Measurements from ENCODE around the gene CLDND2.

CLDND2 gene

GRCh38 chr19:51380379-51380778 lies 11.6 kb upstream of the CLDND2 start:
- DNase-seq = no peak

- DNase-seq = no peak
Observed at GRCh38 chr19:51377422-51377821, 8.6 kb upstream of the CLDND2 start.

GRCh38 chr19:51375504-51376221 lies 6.9 kb upstream of the CLDND2 start:
- DNase-seq = no peak

- peak; percentile 31 for DNase-seq
Observed at GRCh38 chr19:51372649-51373504, 4.1 kb upstream of the CLDND2 start, which contains the start of gene NKG7. Gene NKG7 (minus strand): TSS chr19:51372654. CDS start chr19:51372535, 119 bp downstream.

DNA sequence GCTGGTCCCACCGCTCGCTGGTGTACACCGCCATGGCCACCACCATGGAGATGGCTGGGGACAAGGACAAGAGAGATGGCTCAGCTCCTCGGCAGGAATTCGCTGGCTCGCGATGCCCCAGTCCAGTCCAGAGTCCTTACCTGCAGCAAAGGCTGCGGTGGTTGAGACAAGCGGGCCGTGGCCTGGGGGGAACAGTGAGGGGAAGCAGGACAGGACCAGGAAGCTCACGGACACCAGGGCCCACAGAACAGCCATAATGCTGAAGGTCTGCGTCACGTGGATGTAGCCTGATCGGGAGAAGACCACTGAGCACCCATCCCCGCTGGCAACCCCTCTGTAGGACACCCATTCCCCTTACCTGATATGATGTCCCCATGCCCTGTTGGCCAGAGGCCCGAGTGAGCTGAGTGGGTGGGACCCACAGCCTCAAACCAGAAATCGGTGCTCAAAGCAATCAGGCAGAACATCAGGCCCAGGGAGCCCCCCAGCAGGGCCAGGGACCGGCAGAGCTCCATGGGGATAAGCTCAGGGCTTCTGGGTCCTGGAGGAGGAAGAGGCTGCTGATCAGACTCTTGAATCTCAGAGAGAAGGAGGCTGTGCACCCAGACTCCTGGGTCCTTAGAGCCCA lies 3.3 kb upstream of the CLDND2 start:
- DNase-seq = no peak

DNA sequence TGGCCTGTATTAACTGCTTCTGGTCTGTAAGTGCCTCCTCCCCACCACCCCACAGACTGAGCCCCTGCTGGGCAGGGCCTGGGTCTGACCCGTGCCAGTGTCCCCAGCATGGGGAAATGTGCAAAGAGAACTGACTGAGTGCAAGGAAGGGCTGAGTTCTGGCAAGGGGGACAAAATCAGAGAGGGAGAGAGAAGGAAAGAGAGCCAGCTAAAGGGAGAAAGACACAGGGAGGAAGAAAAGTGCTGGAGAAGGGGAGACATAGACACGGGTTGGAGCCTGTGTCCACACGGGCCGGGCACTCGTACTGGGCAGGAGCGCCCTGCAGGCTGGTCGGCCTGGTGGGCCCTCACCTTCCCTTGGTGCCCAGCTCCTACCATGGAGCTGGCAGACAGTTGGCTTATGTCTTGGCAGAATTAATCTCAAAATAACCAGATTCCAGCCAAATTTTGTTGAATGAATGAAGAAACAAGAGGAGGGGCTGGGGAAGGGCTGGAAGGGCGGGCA lies 2.4 kb upstream of the CLDND2 start:
- no peak for DNase-seq

- DNase-seq = no peak
Observed at GRCh38 chr19:51370230-51370629, 1.4 kb upstream of the CLDND2 start.

DNA sequence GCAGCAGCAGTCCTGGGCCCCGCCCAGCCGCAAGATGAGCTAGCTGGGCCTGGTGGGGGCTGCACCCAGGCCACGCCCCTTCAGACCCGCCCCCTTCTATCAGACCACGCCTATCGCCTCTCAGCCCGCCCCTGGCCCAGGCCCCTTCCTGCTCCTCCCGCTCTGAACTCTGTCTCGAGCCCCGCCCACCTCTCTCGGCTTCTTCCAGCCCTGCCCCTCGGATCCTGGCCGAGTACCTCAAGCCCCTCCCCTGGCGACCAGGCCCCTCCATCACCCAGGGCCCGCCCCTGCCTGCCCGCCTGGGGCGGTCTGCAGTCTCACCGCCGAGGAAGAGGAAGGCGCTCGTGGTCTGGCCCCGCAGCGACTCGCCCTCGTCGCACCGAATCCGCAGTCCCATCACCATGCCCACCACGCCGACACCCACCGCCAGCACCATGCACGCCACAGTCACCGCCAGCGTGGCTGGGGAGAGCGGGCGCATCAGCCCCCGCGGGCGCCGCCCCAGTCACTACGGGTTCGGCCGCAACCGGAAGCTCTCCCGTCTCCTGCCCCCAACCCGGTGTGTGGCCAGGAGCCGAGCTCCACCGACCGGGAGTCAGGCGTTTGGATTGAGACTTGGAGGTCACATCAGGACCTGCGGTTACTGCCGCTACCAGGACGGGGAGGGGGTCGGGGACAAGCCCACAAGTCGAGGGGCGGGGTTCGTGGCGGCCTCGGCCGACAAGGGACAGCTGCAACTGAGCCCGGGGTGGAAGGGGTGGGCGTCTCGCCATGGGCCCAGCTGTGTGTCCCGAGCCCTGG lies 1.0 kb downstream of the CLDND2 start:
- peak; percentile 97 for DNase-seq

DNA sequence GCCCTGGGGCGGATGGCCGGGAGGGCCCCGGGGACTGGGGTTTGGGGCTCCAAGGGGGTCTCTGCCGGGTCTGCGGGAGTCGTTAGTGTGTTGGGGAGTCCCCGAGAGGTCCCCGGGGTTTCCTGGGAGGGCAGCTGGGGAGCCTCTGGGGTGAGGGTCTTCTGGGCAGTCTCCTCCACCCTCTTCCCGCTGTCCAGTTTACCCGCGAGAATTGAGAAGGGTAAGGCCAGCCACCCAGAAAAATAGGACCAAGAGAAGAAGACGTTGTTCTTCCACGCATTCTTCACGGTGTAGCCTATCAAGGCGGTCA lies 1.6 kb downstream of the CLDND2 start:
- no peak for DNase-seq

GRCh38 chr19:51366389-51367254 lies 2.2 kb downstream of the CLDND2 start:
- DNase-seq = peak; percentile 99

DNA sequence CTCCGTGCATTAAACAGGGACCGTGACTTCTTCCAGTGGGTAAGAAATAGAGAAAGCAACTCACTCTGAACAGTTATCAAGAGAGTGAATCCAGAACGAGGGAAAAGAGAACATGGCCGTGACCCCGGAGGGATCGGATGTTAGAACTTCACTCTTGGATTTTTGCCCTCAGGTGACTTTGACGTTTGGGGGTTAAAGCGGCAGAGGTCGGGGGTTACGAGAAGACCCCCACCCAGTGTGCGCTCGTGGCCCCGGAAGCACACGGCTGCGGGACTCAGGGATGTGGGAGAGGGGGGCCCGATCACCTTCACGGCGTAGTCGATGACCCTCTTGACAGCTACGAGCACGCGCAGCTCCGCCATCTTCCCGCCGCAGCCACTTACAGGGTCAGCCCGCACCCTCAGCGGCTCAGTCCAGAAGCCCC lies 2.8 kb downstream of the CLDND2 start, which contains the start of gene ETFB:
ETFB (minus strand) TSS at position 424 of the 424 bp plus-strand sequence; CDS start at position 362, 62 bp downstream.
- no peak for DNase-seq

- peak; percentile 43 for DNase-seq
Observed at GRCh38 chr19:51365211-51365964, 3.4 kb downstream of the CLDND2 start.

- no peak for DNase-seq
Observed at GRCh38 chr19:51364200-51365106, 4.3 kb downstream of the CLDND2 start.

GRCh38 chr19:51361239-51361638 lies 7.6 kb downstream of the CLDND2 start:
- DNase-seq = no peak

DNA sequence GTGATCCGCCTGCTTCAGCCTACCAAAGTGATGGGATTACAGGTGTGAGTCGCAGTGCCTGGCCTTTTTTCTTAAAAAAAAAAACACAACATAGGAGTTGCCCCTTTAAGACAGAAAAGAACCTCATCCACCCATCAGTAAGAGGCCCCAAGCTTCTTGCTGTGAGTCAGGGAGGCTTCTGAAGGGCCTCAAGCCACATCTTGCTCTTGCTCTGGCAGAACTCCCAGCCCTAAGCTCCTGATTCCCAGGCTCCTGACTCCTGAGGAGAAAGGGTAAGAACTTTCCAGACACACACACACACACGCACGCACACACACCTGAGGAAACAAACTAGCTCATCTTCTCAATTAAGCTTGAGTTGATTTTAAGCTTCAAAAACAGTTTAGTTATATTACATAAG lies 9.5 kb downstream of the CLDND2 start:
- no peak for DNase-seq

- no peak for DNase-seq
Observed at GRCh38 chr19:51357952-51358351, 10.9 kb downstream of the CLDND2 start.

DNA sequence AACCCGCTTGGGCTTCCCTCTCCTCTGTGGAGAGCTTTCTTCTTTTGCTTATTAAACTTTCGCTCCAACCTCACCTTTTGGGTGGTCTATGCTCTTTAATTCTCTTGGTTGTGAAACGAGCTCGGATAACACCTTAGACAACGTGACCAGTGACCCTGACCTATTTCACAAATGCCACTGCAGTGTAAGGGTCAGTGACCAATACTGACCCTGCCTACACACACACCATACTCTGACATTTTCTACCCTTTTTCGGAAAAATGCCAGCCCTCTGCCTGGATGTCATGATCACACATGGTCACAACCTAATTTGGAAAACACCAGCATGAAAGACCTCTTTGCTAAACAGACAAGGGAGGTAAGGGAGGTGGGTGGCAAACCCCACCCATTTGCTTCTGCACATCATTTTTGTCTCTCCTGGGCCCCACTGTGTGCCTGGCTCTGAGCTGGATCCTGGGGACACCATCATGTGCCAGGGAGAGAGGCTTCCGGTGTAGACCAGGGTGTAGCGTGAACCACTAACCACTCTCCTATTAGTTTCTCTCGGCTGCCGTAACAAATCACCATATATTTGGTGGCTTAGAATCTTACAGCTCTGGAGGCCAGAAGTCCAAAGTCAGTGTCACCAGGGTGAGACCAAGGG lies 12.5 kb downstream of the CLDND2 start:
- DNase-seq = no peak

DNA sequence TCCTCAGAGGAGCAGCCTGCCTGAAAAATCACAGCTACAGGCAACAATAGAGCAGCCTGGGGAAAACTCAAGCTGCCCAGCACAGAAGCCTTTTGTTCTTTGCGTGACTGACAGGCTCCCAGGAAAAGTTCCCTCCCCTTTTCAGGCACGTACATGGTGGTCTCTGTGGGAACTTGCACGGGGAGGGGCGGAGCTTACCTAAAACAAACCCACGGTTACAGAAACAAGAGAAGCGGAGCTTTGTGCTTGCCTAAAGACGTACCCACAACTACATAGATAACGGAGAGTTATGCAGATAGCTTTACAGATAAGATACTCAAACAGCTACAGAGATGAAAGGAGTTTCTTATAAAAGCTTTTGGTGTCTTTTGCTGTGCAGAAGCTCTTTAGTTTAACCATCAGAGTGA lies 14.1 kb downstream of the CLDND2 start:
- DNase-seq = no peak

GRCh38 chr19:51354103-51354741 lies 14.6 kb downstream of the CLDND2 start:
- no peak for DNase-seq
